HG03025 (cell line): ENCODE results near the gene TNN.
"Not testable (repeated sequence)": the region's sequence is repeated elsewhere in the genome, so short reads cannot be mapped to it uniquely, and the experiment has no call there.

ENCODE experiments used
- ATAC-seq: cut with Tn5 transposase; IDR thresholded peaks from one replicate; pipeline ENCODE4 v1.9.1; 2021; ENCODE audit warnings: mild to moderate bottlenecking, moderate library complexity; ENCODE audit not compliant: unreplicated experiment, low FRiP score

Gene TNN

GRCh38 chr1:175099916-175100315, 32.3 kb downstream of the TNN start:
- no peak for ATAC-seq

GRCh38 chr1:175102166-175102565, 34.5 kb downstream of the TNN start:
- not testable (repeated sequence) for ATAC-seq

- ATAC-seq: not testable (repeated sequence)
Measured at GRCh38 chr1:175106536-175106935, 38.9 kb downstream of the TNN start.

GRCh38 chr1:175108331-175108820, 40.7 kb downstream of the TNN start:
- ATAC-seq: not testable (repeated sequence)

GRCh38 chr1:175114996-175115395, 47.4 kb downstream of the TNN start:
- no peak for ATAC-seq

GRCh38 chr1:175116210-175116798, 48.7 kb downstream of the TNN start:
- no peak for ATAC-seq

- no peak for ATAC-seq
Measured at GRCh38 chr1:175116903-175117302, 49.3 kb downstream of the TNN start.

- peak; percentile 55 for ATAC-seq
Measured at GRCh38 chr1:175118375-175119367, 51.0 kb downstream of the TNN start.

GRCh38 chr1:175120511-175120910, 52.9 kb downstream of the TNN start:
- ATAC-seq: no peak

- ATAC-seq: no peak
Measured at GRCh38 chr1:175124861-175125260, 57.2 kb downstream of the TNN start.

- no peak for ATAC-seq
Measured at GRCh38 chr1:175126347-175126746, 58.7 kb downstream of the TNN start.

- ATAC-seq: no peak
Measured at GRCh38 chr1:175127565-175127964, 59.9 kb downstream of the TNN start.

GRCh38 chr1:175128523-175128922, 60.9 kb downstream of the TNN start:
- ATAC-seq: no peak

GRCh38 chr1:175129182-175129581, 61.5 kb downstream of the TNN start:
- no peak for ATAC-seq

- no peak for ATAC-seq
Measured at GRCh38 chr1:175129644-175129996, 62.0 kb downstream of the TNN start.

GRCh38 chr1:175129997-175130648, 62.5 kb downstream of the TNN start:
- ATAC-seq: no peak

GRCh38 chr1:175130649-175131045, 63.0 kb downstream of the TNN start:
- ATAC-seq: no peak

- no peak for ATAC-seq
Measured at GRCh38 chr1:175131095-175131494, 63.5 kb downstream of the TNN start.

- ATAC-seq: no peak
Measured at GRCh38 chr1:175132436-175132835, 64.8 kb downstream of the TNN start.

- ATAC-seq: no peak
Measured at GRCh38 chr1:175133673-175134435, 66.2 kb downstream of the TNN start.
